Inflammatory macrophage treated with lipopolysaccharide for 4 hours (primary cell): ENCODE measurements around the gene ITPRIPL1.

Experiments
- DNase-seq: peaks from one replicate; pipeline ENCODE4 v3.0.0-alpha.2; 2020

Gene ITPRIPL1

DNA sequence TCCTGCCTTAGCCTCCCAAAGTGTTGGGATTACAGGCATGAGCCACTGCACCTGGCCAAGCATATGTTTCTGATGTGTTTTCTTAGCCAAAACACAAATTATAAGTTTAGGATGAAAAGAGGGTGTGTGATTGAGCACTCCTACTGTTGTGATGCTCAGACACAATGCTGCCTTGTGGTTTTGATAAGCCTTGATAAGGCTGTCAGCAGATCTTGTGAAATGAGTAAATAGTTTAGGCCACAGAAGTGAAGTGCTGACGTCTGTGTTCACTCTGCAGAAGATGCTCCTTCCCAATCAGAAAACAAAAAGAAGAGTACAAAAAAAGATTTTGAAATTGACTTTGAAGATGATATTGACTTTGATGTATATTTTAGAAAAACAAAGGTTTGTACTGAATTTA is 34.7 kb downstream of the ITPRIPL1 start:
- DNase-seq, result no peak

DNA sequence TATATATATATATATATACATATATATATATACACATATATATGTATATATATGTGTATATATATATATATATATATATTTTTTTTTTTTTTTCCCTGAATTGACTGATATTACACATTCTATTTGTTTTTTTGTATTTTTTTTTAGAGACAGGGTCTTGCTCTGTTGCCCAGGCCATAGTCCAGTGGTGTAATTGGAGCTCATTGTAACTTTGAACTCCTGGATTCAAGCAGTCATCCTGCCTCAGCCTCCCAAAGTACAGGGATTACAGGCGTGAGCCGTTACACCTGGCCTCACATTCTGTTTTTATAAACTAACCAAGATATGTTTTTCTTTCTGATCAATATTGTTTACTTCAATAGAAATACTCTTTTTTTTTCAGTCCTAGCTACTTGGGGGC is 36.6 kb downstream of the ITPRIPL1 start:
- DNase-seq, result no peak

- DNase-seq, result no peak
Measured at GRCh38 chr2:96369186-96369585, 44.1 kb downstream of the ITPRIPL1 start.

DNA sequence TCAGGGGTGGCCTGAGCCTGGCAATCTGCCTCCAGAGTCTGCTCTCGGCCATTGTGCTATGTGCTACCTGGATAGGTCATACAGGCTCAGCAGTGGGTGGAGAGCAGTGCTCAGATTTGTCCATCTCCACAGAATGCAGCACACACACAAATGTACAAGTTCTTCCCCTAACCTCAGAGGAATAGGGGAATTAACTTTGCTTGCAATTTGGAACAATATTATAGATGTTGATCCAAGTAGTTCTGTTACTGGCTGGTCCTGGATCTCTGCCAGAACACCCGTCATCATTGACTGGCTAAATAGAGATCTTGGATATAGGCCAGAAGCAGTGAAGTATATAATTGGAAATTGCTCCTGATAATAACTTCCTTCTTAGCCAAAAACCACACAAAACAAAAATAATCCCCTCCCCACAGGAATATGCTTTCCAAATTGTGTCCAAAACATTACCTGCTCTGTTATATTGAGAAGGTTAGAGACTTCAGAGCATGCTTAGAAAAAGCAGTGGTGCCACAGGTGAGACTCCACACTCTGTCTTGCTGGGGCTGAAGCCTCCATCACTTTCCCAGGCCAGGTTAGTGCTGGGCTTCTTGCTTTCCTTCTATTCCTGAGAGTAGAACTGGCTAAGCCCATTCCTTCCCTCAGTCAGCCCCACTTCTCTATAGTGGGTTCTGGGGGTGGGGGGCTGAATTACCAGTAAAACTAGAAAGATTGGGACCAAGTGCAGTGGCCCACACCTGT is 49.3 kb downstream of the ITPRIPL1 start:
- no peak for DNase-seq
